K562 (cell line): Measurements from ENCODE around the gene UCN. TPM values are rescaled to one million over a fixed set of nuclear protein-coding genes. Genes with fewer than 3 reads are reported as not detected.
A peak's percentile ranks its signal among the peaks of the same experiment; 100 is the strongest.

Experiments used
- ATAC-seq: fragments of 200-7000 bp; cut with Tn5 transposase; 3 replicates; pipeline ENCODE4 v1.9.1; 2020; ENCODE audit warnings: moderate library complexity
- BruUV-seq: library from RNA; stranded (reverse); fragments of 400-500 nt; replicated peaks from 2 replicates; lab custom pipeline; 2021; lab: Mats Ljungman, UMichigan
- CTCF ChIA-PET: fragments of 300-600 bp; formaldehyde crosslinking; extraction: SDS; loops from one replicate; lab custom pipeline; 2021; ENCODE audit warnings: low intra/inter-chr PET ratio; lab: Yijun Ruan, JAX
- POLR2A ChIA-PET: fragments of 300-600, 350-650 bp; sonication (Branson Sonifier 250); formaldehyde crosslinking; extraction: SDS; loops from one replicate; lab custom pipeline; 2021; ENCODE audit warnings: antibody characterized with exemption, inconsistent platforms; lab: Yijun Ruan, JAX
- DNase-seq, 4 experiments: peaks; one replicate each; pipeline versions ENCODE4 v3.0.0 to v3.0.0-alpha.2; 2011 to 2018; ENCODE audit warnings: low spot score in 3 of 4, mixed read lengths in 3 of 4; ENCODE audit errors: extremely low read depth in 1 of 4
- FAIRE-seq: peaks from 2 replicates; lab custom pipeline; 2011; peaks lifted over from hg19 to GRCh38; lab: Jason Lieb, UNC
- H2AFZ ChIP-seq: 2 replicates; pipeline ENCODE4 v1.6.0; 2011; ENCODE audit warnings: low read depth, low read length, control low read depth, inconsistent platforms
- H3K27ac ChIP-seq: fragments of 200-600 bp; 3 replicates; pipeline ENCODE4 v1.8.0; 2011; ENCODE audit warnings: low read depth, mild to moderate bottlenecking, control low read depth, inconsistent platforms, low read length, moderate library complexity, mixed read lengths; ENCODE audit errors: extremely low read depth
- H3K27me3 ChIP-seq, 2 experiments: fragments of 300-600 bp in 1 of 2; 2 replicates in 1 of 2; 3 replicates in 1 of 2; pipeline versions ENCODE4 v1.6.0 to v1.8.0; 2011; ENCODE audit warnings: inconsistent platforms in 2 of 2, low read length in 2 of 2, mild to moderate bottlenecking in 1 of 2, mixed read lengths in 1 of 2, moderate library complexity in 1 of 2; ENCODE audit not compliant: control insufficient read depth in 2 of 2, insufficient read depth in 2 of 2
- H3K36me3 ChIP-seq: fragments of 300-600 bp; 3 replicates; pipeline ENCODE4 v1.8.0; 2011; ENCODE audit warnings: mild to moderate bottlenecking, low read length, inconsistent platforms; ENCODE audit not compliant: control insufficient read depth, insufficient read depth
- H3K4me1 ChIP-seq, 2 experiments: fragments of 200-600 bp in 1 of 2; replicated peaks in 1 of 2; 2 replicates in 1 of 2; 3 replicates in 1 of 2; pipeline versions ENCODE4 v1.5.1 to v1.8.0; 2011; ENCODE audit warnings: inconsistent platforms in 2 of 2, low read length in 2 of 2, mild to moderate bottlenecking in 1 of 2, mixed read lengths in 1 of 2, moderate library complexity in 1 of 2; ENCODE audit not compliant: control insufficient read depth in 2 of 2, insufficient read depth in 2 of 2
- H3K4me2 ChIP-seq: 2 replicates; pipeline ENCODE4 v1.6.1; 2011; ENCODE audit warnings: low read length, control low read depth, inconsistent platforms, mixed read lengths; ENCODE audit not compliant: insufficient read depth
- H3K4me3 ChIP-seq: fragments of 200-600 bp; sonication (generic), shearing (Covaris generic); 2 replicates; pipeline ENCODE4 v1.5.1; 2016; ENCODE audit warnings: control low read depth, inconsistent platforms
- H3K79me2 ChIP-seq: fragments of 200-600 bp; 3 replicates; pipeline ENCODE4 v1.8.0; 2011; ENCODE audit warnings: low read length, inconsistent platforms; ENCODE audit not compliant: control insufficient read depth, insufficient read depth
- H3K9ac ChIP-seq, 2 experiments: 2 replicates each; pipeline versions ENCODE4 v1.6.0 to v1.6.1; 2011; ENCODE audit warnings: low read depth in 2 of 2, low read length in 2 of 2, control low read depth in 1 of 2, inconsistent platforms in 1 of 2, mild to moderate bottlenecking in 1 of 2, mixed read lengths in 1 of 2; ENCODE audit not compliant: insufficient read depth in 1 of 2
- H3K9me1 ChIP-seq: one replicate; pipeline ENCODE4 v1.6.0; 2011; ENCODE audit warnings: inconsistent platforms, mild to moderate bottlenecking, low read length, moderate library complexity; ENCODE audit not compliant: control insufficient read depth, insufficient read depth
- H3K9me3 ChIP-seq: replicated peaks from 2 replicates; pipeline ENCODE4 v1.5.1; 2011; ENCODE audit warnings: low read depth, low read length, inconsistent platforms; ENCODE audit not compliant: control insufficient read depth, insufficient read depth
- H4K20me1 ChIP-seq: replicated peaks from 2 replicates; pipeline ENCODE4 v1.6.1; 2011; ENCODE audit warnings: low read length, inconsistent platforms, mixed read lengths; ENCODE audit not compliant: control insufficient read depth, insufficient read depth
- HDAC1 ChIP-seq, 2 experiments: fragments of 450-650 bp; IDR thresholded peaks; 2 replicates each; pipeline ENCODE4 v1.6.1; 2016 to 2017; ENCODE audit warnings: inconsistent platforms in 1 of 2, mild to moderate bottlenecking in 1 of 2, moderate library complexity in 1 of 2
- JUN ChIP-seq, 2 experiments: sonication (generic) in 1 of 2; formaldehyde crosslinking in 1 of 2; IDR thresholded peaks; 2 replicates each; pipeline versions ENCODE4 v1.6.1 to v1.8.0; 2012 to 2022; ENCODE audit warnings: borderline replicate concordance in 2 of 2, mild to moderate bottlenecking in 2 of 2, improper control_type of control experiment in 1 of 2, low read depth in 1 of 2, low read length in 1 of 2, missing genetic modification reagents in 1 of 2
- MYNN ChIP-seq, 2 experiments: sonication (generic); formaldehyde crosslinking in 1 of 2; IDR thresholded peaks; 2 replicates each; pipeline versions ENCODE4 v1.5.0 to v1.6.1; 2016 to 2020; ENCODE audit warnings: antibody characterized with exemption in 1 of 2, missing genetic modification reagents in 1 of 2
- NCOA2 ChIP-seq, 2 experiments: fragments of 450-650 bp; IDR thresholded peaks; 2 replicates each; pipeline ENCODE4 v1.6.1; 2018; ENCODE audit warnings: mild to moderate bottlenecking in 2 of 2, moderate library complexity in 1 of 2; ENCODE audit not compliant: partially characterized antibody in 2 of 2
- NFXL1 ChIP-seq: fragments of 450-650 bp; formaldehyde crosslinking; IDR thresholded peaks from 2 replicates; pipeline ENCODE4 v1.4.0; 2021; ENCODE audit warnings: mild to moderate bottlenecking
- PHF8 ChIP-seq: fragments of 200-600 bp; sonication (generic); IDR thresholded peaks from 2 replicates; pipeline ENCODE4 v1.6.1; 2012; ENCODE audit warnings: mixed run types, mild to moderate bottlenecking, inconsistent platforms, low read length, moderate library complexity, borderline replicate concordance
- POLR2A ChIP-seq: fragments of 450-650 bp; conservative IDR thresholded peaks from 2 replicates; pipeline ENCODE4 v1.6.1; 2016
- SREBF2 ChIP-seq: sonication (generic); formaldehyde crosslinking; IDR thresholded peaks from 2 replicates; pipeline ENCODE4 v1.4.0; 2020; ENCODE audit warnings: mild to moderate bottlenecking, missing genetic modification reagents
- THAP7 ChIP-seq: fragments of 250-450 bp; sonication (Bioruptor Pico); IDR thresholded peaks from 2 replicates; pipeline ENCODE4 v1.5.0; 2021
- USF2 ChIP-seq: sonication (generic); formaldehyde crosslinking; IDR thresholded peaks from 2 replicates; pipeline ENCODE4 v1.5.0; 2020; ENCODE audit warnings: missing genetic modification reagents
- ZBTB33 ChIP-seq: sonication (generic); formaldehyde crosslinking; IDR thresholded peaks from 2 replicates; pipeline ENCODE4 v1.8.1; 2023; ENCODE audit warnings: mild to moderate bottlenecking, missing genetic modification reagents
- ZNF212 ChIP-seq: fragments of 450-650 bp; formaldehyde crosslinking; IDR thresholded peaks from 2 replicates; pipeline ENCODE4 v1.4.0; 2020; ENCODE audit warnings: mild to moderate bottlenecking
- ZSCAN29 ChIP-seq: fragments of 450-650 bp; IDR thresholded peaks from 2 replicates; pipeline ENCODE4 v1.6.1; 2017
- WGBS: fragments of 100-300 bp; shearing (Covaris generic); methylation state at CpG from one replicate; pipeline ENCODE4 v1.1.6; 2016; ENCODE audit warnings: low coverage, mixed read lengths; ENCODE audit not compliant: insufficient coverage; ENCODE audit errors: missing lambda C conversion rate; 5-methylcytosine and 5-hydroxymethylcytosine counted together
- in situ Hi-C: fragments of 300-500 bp; cut with MboI; formaldehyde crosslinking; loops from 4 replicates; pipeline ENCODE4 v1.15.0; 2018; ENCODE audit warnings: inconsistent platforms, mixed read lengths
- intact Hi-C: fragments of 100-400 bp; cut with micrococcal nuclease; formaldehyde crosslinking; loops from 2 replicates; pipeline ENCODE4 v1.14.2; 2022
- polyA plus RNA-seq, 8 experiments: library from polyadenylated mRNA; depleted of rRNA in 4 of 8; stranded (reverse) in 5 of 8; unstranded in 3 of 8; fragments of >200 nt; fragmentation: Nextera tagmentation in 2 of 8; fragmentation: Illumina TruSeq in 1 of 8; extraction: Ambion mirVana in 2 of 8; extraction: Trizol in 1 of 8; gene quantifications; 2 replicates each; pipeline versions ENCODE4 v1.2.1 to v1.2.3, GENCODE V29; 2011 to 2014; ENCODE audit warnings: inconsistent platforms in 1 of 8, missing spikeins in 1 of 8
- total RNA-seq, 7 experiments: library from RNA; depleted of rRNA in 6 of 7; stranded (reverse); fragments of >200 nt in 6 of 7; fragmentation: Illumina TruSeq in 2 of 7; extraction: Trizol in 2 of 7; gene quantifications; 2 replicates each; pipeline versions ENCODE4 v1.2.1 to v1.2.3, GENCODE V29; 2011 to 2021; ENCODE audit warnings: low replicate concordance in 1 of 7

Gene UCN
- total and polyA plus RNA-seq, 9 of the 15 experiments (the other 6 are each of a cell fraction or from before 2014, with no cell fraction given), result 0.10 to 2.7 (median 0.43) TPM

- in situ Hi-C loops, result no loop called here
- no peak within 1 kb of the TSS for H3K4me3 ChIP-seq
- no TSS peak for BruUV-seq
- DNase-seq, result no peak
- no peaks in the 10 kb centered on the region for H3K36me3 ChIP-seq
- no peak for FAIRE-seq
- intact Hi-C loops, result no loop called here
- CTCF ChIA-PET, result interaction anchor here (0.6 kb wide), 1 partner anchor 26 kb away, joined by 4 read pairs; no protein-coding TSS in a partner anchor
- H3K4me1 ChIP-seq, result peaks cover 10 to 23% of the 10 kb centered on the region in 2 experiments
- no peak for ATAC-seq
- no peak within 1 kb of the TSS for H2AFZ ChIP-seq
- POLR2A ChIA-PET, result no interaction called here
- H4K20me1 ChIP-seq, result no peaks in the 10 kb centered on the region; the same call in 1 of the 2 replicates
- H3K9ac ChIP-seq, result 0 out of 4 replicates have a peak within 1 kb of the TSS, but pooled peaks of 1 of the 2 experiments have one; percentile 13
- H3K9me1 ChIP-seq, result no peaks in the 10 kb centered on the region
- TF ChIP-seq THAP7 (CRISPR knock-in tag) (no peak), HDAC1 (IDR thresholded peaks at IDR 0.05) (no peak), PHF8 (no peak), JUN (IDR thresholded peaks at IDR 0.05; ENCODE audit: borderline replicate concordance, low read depth, low read length) (no peak), JUN (CRISPR knock-in tag; IDR thresholded peaks at IDR 0.05; ENCODE audit: borderline replicate concordance) (no peak), POLR2A (no peak), ZNF212 (CRISPR knock-in tag) (no peak), ZBTB33 (no peak), NCOA2 (IDR thresholded peaks at IDR 0.05; ENCODE audit: partially characterized antibody in 2 of 2) (no peak), MYNN (IDR thresholded peaks at IDR 0.05) (no peak), MYNN (CRISPR knock-in tag; IDR thresholded peaks at IDR 0.05) (no peak), ZSCAN29 (no peak), NFXL1 (CRISPR knock-in tag) (no peak), USF2 (CRISPR knock-in tag) (no peak), SREBF2 (CRISPR knock-in tag) (no peak)
- TF ChIP-seq, all 486 proteins: peak for 0
- H3K27me3 ChIP-seq, result peaks cover 4 to 5% of the 10 kb centered on the region in 2 experiments; a peak in 2 of 5 replicates
- no peaks in the 10 kb centered on the region for H3K79me2 ChIP-seq
- H3K9me3 ChIP-seq, result no peaks in the 10 kb centered on the region
- 57% methylated on average over 36 of the region's 39 CpGs for WGBS
- no peak within 1 kb of the TSS for H3K4me2 ChIP-seq
- no peak within 1 kb of the TSS for H3K27ac ChIP-seq
These were observed 32.8 kb downstream of the UCN start, which contains the start of gene DNAJC5G for GRCh38 chr2:27275211-27276150. TSS of gene DNAJC5G (plus strand) at chr2:27275433. CDS start at chr2:27276729, 1,296 bp downstream.
